ENCODE measurements around the gene ZNF385B. TPM values are rescaled to one million over a fixed set of nuclear protein-coding genes. Genes with fewer than 3 reads are reported as not detected.

ZNF385B gene
- total and polyA plus RNA-seq, 2 donors (not counting 1 experiment from before 2014, with no cell fraction given), result not detected

GRCh38 chr2:179495315-179495714, 366.1 kb downstream of the ZNF385B start:
- Mint-ChIP-seq H3K27me3 (peaks cover 7% of the 10 kb centered on the region), H3K9me3 (ENCODE audit: insufficient read depth) (peaks cover 4% of the 10 kb centered on the region), H3K27ac (no peak overlapping the region), H3K4me1 (no peaks in the 10 kb centered on the region), H3K4me3 (no peak overlapping the region)
- Histone ChIP-seq H3K79me2 (ENCODE audit: control insufficient read depth, insufficient read depth, low read length) (no peaks in the 10 kb centered on the region), H3K4me3 (ENCODE audit: control extremely low read depth in 1 of 5, extremely low read depth in 1 of 5, insufficient read depth in 1 of 5, low read depth in 2 of 5, low read length in 4 of 5) (no peak overlapping the region), H2AFZ (ENCODE audit: insufficient read depth, low read depth, low read length, poor library complexity, severe bottlenecking) (no peak overlapping the region), H3K4me2 (replicated peaks; ENCODE audit: low read depth, low read length, poor library complexity, severe bottlenecking) (no peak overlapping the region), H3K27me3 (replicated peaks in 1 of 4; ENCODE audit: control extremely low read depth in 1 of 4, control insufficient read depth in 3 of 4, insufficient read depth in 4 of 4, low read length in 3 of 4) (peaks cover 0 to 4% (median 0%) of the 10 kb centered on the region in 4 experiments), H3K4me1 (ENCODE audit: control insufficient read depth in 2 of 2, insufficient read depth in 2 of 2, low read length in 2 of 2) (no peaks in the 10 kb centered on the region), H3K9ac (ENCODE audit: low read length) (no peak overlapping the region), H3K36me3 (replicated peaks in 1 of 2; ENCODE audit: control extremely low read depth in 1 of 2, control insufficient read depth in 1 of 2, extremely low read depth in 1 of 2, insufficient read depth in 2 of 2, low read length in 1 of 2) (no peaks in the 10 kb centered on the region), H3K27ac (ENCODE audit: low read length in 2 of 2) (no peak overlapping the region), H4K20me1 (ENCODE audit: control insufficient read depth, insufficient read depth, low read length, poor library complexity, severe bottlenecking) (no peaks in the 10 kb centered on the region), H3K9me3 (ENCODE audit: control extremely low read depth in 1 of 3, control insufficient read depth in 2 of 3, insufficient read depth in 1 of 3, low read length in 2 of 3) (peaks cover 0 to 8% (median 1%) of the 10 kb centered on the region in 3 donors)
- 99% methylated on average over 4 of the region's 4 CpGs for WGBS (ENCODE audit: insufficient coverage)
- ATAC-seq (ENCODE audit: low read depth) (no peak), DNase-seq (no peak)
- CTCF ChIA-PET, result no interaction called here
- POLR2A ChIA-PET, result no interaction called here
- intact Hi-C loops (cut with micrococcal nuclease), result no loop called here
- TF ChIP-seq CTCF (IDR thresholded peaks at IDR 0.05) (no peak), EZH2 (IDR thresholded peaks at IDR 0.05; ENCODE audit: borderline replicate concordance, insufficient read depth, low read depth, low read length, poor library complexity, severe bottlenecking) (no peak)

GRCh38 chr2:179488563-179488962, 372.8 kb downstream of the ZNF385B start:
- Mint-ChIP-seq H3K4me3 (no peak overlapping the region), H3K9me3 (ENCODE audit: insufficient read depth) (no peaks in the 10 kb centered on the region), H3K27ac (no peak overlapping the region), H3K27me3 (no peaks in the 10 kb centered on the region), H3K4me1 (no peaks in the 10 kb centered on the region)
- H3K9me3 ChIP-seq (ENCODE audit: control extremely low read depth in 1 of 3, control insufficient read depth in 2 of 3, insufficient read depth in 1 of 3, low read length in 2 of 3), result peaks cover 0 to 1% (median 0%) of the 10 kb centered on the region in 3 donors
- H4K20me1 ChIP-seq (ENCODE audit: control insufficient read depth, insufficient read depth, low read length, poor library complexity, severe bottlenecking), result no peaks in the 10 kb centered on the region
- H2AFZ ChIP-seq (ENCODE audit: insufficient read depth, low read depth, low read length, poor library complexity, severe bottlenecking), result no peak overlapping the region
- no peaks in the 10 kb centered on the region for H3K36me3 ChIP-seq (replicated peaks in 1 of 2; ENCODE audit: control extremely low read depth in 1 of 2, control insufficient read depth in 1 of 2, extremely low read depth in 1 of 2, insufficient read depth in 2 of 2, low read length in 1 of 2)
- no peaks in the 10 kb centered on the region for H3K79me2 ChIP-seq (ENCODE audit: control insufficient read depth, insufficient read depth, low read length)
- H3K4me2 ChIP-seq (replicated peaks; ENCODE audit: low read depth, low read length, poor library complexity, severe bottlenecking), result no peak overlapping the region
- H3K4me1 ChIP-seq (ENCODE audit: control insufficient read depth in 2 of 2, insufficient read depth in 2 of 2, low read length in 2 of 2), result no peaks in the 10 kb centered on the region
- no peaks in the 10 kb centered on the region for H3K27me3 ChIP-seq (replicated peaks in 1 of 4; ENCODE audit: control extremely low read depth in 1 of 4, control insufficient read depth in 3 of 4, insufficient read depth in 4 of 4, low read length in 3 of 4)
- intact Hi-C loops (cut with micrococcal nuclease), result no loop called here
- CTCF ChIA-PET, result no interaction called here
- no peak overlapping the region for H3K9ac ChIP-seq (ENCODE audit: low read length)
- TF ChIP-seq EZH2 (IDR thresholded peaks at IDR 0.05; ENCODE audit: borderline replicate concordance, insufficient read depth, low read depth, low read length, poor library complexity, severe bottlenecking), result no peak
- TF ChIP-seq CTCF (IDR thresholded peaks at IDR 0.05), result no peak
- no peak overlapping the region for H3K27ac ChIP-seq (ENCODE audit: low read length in 2 of 2)
- POLR2A ChIA-PET, result no interaction called here
- no peak for ATAC-seq (ENCODE audit: low read depth)
- DNase-seq, result no peak
- no peak overlapping the region for H3K4me3 ChIP-seq (ENCODE audit: control extremely low read depth in 1 of 5, extremely low read depth in 1 of 5, insufficient read depth in 1 of 5, low read depth in 2 of 5, low read length in 4 of 5)
- no CpG with 5 or more reads among the region's 2 CpGs for WGBS (ENCODE audit: insufficient coverage)

Measured in B cell (primary cell).